ENCODE measurements around the gene EYS.

DNA sequence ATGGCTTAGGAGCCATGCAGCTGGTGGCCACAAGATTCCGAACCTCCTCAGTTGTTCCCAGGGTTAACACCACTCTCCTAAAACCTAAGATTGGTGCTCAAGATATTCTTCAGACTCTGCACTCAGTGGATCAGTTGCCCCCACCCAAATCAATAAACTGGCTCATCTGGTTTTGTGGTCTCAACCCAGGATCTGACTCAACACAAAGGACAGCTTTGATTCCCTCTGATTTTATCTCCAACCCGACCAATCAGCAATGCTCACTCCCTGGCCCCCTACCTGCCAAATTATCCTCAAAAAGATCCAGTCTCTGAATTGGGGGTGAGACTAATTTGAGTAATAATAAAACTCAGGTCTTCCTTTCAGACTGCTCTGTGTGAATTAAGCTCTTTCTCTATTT lies 137.5 kb downstream of the EYS start:
- TF ChIP-seq YY1 (IDR thresholded peaks at IDR 0.05; ENCODE audit: insufficient read depth, insufficient read length) (no peak), ZNF274 (IDR thresholded peaks at IDR 0.05; ENCODE audit: low read depth, low read length) (no peak), SUZ12 (IDR thresholded peaks at IDR 0.05; ENCODE audit: extremely low read depth, insufficient read depth, insufficient read length) (no peak)
